Measurements from ENCODE around the gene ENTPD8. TPM values are rescaled to one million over a fixed set of nuclear protein-coding genes. Genes with fewer than 3 reads are reported as not detected.
"Not testable (repeated sequence)": the region's sequence is repeated elsewhere in the genome, so short reads cannot be mapped to it uniquely, and the experiment has no call there.

Gene ENTPD8
- total RNA-seq, 1 experiment from 2014 or later = not detected

DNA sequence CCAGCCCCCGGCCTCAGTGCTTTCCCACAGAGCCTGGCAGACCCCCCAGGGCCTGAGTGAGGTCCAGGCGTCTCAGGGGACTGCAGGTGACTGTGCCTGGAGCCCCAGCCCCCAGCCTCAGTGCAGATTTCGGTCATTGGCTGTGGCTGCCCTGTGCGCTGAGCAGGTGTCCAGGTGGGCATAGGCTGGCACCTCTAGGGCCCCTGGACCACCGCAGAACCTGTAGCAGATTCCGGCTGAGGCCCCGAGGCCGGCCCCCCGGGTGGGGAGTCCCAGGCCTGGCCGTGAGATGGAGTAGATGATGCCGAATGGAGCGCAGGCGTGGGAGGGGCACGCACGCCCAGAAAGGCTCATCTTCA lies 30.3 kb downstream of the ENTPD8 start:
- Histone ChIP-seq H3K9ac (ENCODE audit: low read length) (no peak overlapping the region), H2AFZ (ENCODE audit: low read length) (no peak overlapping the region)

DNA sequence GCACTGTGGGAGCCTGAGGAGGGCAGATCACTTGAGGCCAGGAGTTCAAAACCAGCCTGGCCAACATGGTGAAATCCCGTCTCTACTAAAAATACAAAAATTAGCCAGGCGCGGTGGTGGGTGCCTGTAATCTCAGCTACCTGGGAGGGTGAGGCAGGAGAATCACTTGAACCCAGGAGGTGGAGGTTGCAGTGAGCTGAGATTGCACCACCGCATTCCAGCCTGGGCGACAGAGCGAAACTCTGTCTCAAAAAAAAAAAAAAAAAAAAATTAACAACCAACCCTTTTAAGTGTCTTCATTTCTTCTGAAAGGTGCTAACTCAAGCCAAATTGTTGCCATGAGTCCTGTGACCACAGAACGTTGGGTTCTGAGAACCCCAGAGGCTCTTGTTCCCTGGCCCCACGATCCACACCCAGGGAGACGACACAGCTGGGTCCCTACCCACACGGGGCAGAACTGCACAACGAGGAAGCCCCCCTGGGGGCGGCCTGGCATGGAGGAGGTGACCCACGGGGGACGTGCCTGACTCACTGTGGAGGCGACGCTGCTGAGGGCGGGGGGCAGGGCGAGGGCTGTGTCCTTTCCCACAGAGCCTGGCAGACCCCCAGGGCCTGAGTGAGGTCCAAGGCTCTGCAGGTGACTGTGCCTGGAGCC lies 30.8 kb downstream of the ENTPD8 start:
- H3K9ac ChIP-seq (ENCODE audit: low read length); H2AFZ ChIP-seq (ENCODE audit: low read length); H3K27ac ChIP-seq (ENCODE audit: low read length); H3K9me2 ChIP-seq (replicated peaks; ENCODE audit: insufficient read depth, low read length); H3K9me3 ChIP-seq (ENCODE audit: low read length); H3K27me3 ChIP-seq (ENCODE audit: low read length); H3K4me1 ChIP-seq (ENCODE audit: low read length); H3K4me2 ChIP-seq (ENCODE audit: low read depth, low read length, poor library complexity, severe bottlenecking); DNase-seq; H3K4me3 ChIP-seq (ENCODE audit: low read length); H3K36me3 ChIP-seq (ENCODE audit: insufficient read depth, low read length); H3K79me2 ChIP-seq (ENCODE audit: low read length): not testable (repeated sequence)
- peaks cover 22% of the 10 kb centered on the region; the same call in 1 of the 2 replicates for H4K20me1 ChIP-seq (ENCODE audit: insufficient read depth, low read depth, low read length)

More for the DNA sequence above, 30.3 kb downstream of the ENTPD8 start:
- Histone ChIP-seq H3K27me3 (ENCODE audit: low read length) (no peaks in the 10 kb centered on the region), H3K9me2 (replicated peaks; ENCODE audit: insufficient read depth, low read length) (no peaks in the 10 kb centered on the region), H4K20me1 (ENCODE audit: insufficient read depth, low read depth, low read length) (peaks cover 22% of the 10 kb centered on the region; the same call in 1 of the 2 replicates), H3K36me3 (ENCODE audit: insufficient read depth, low read length) (no peaks in the 10 kb centered on the region), H3K9me3 (ENCODE audit: low read length) (no peaks in the 10 kb centered on the region), H3K27ac (ENCODE audit: low read length) (no peak overlapping the region), H3K4me2 (ENCODE audit: low read depth, low read length, poor library complexity, severe bottlenecking) (no peak overlapping the region), H3K4me3 (ENCODE audit: low read length) (no peak overlapping the region), H3K79me2 (ENCODE audit: low read length) (no peaks in the 10 kb centered on the region), H3K4me1 (ENCODE audit: low read length) (0 out of 2 replicates have a peak, but pooled peaks cover 2% of the 10 kb centered on the region)
- no peak for DNase-seq

DNA sequence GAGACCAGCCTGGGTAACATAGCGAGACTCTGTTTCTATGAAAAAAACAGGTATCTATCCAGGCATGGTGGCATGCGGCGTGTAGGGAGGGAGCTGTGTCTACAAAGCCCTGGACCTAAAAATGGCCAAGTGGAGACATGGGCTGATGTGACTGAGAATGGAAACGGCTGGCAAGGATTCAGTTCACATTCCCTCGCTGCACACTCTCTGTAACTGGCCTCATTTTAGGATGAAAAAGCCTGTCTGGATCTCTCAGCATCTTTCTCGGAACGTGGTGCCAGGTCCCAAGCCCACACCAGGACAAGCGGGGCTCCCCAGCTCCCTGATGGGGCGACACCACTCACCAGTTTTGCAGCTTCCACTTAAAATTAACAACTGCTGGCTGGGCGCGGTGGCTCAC lies 31.6 kb downstream of the ENTPD8 start:
- no peak overlapping the region for H3K9ac ChIP-seq (ENCODE audit: low read length)
- peaks cover 28% of the 10 kb centered on the region; the same call in 1 of the 2 replicates for H4K20me1 ChIP-seq (ENCODE audit: insufficient read depth, low read depth, low read length)
- H3K27ac ChIP-seq (ENCODE audit: low read length) = no peak overlapping the region
- H3K79me2 ChIP-seq (ENCODE audit: low read length) = no peaks in the 10 kb centered on the region
- H3K4me2 ChIP-seq (ENCODE audit: low read depth, low read length, poor library complexity, severe bottlenecking) = no peak overlapping the region
- no peaks in the 10 kb centered on the region for H3K36me3 ChIP-seq (ENCODE audit: insufficient read depth, low read length)
- H3K27me3 ChIP-seq (ENCODE audit: low read length) = no peaks in the 10 kb centered on the region
- H3K4me1 ChIP-seq (ENCODE audit: low read length) = 0 out of 2 replicates have a peak, but pooled peaks cover 2% of the 10 kb centered on the region
- H3K9me3 ChIP-seq (ENCODE audit: low read length) = no peaks in the 10 kb centered on the region
- no peak overlapping the region for H2AFZ ChIP-seq (ENCODE audit: low read length)
- H3K9me2 ChIP-seq (replicated peaks; ENCODE audit: insufficient read depth, low read length) = no peaks in the 10 kb centered on the region
- no peak for DNase-seq
- no peak overlapping the region for H3K4me3 ChIP-seq (ENCODE audit: low read length)

DNA sequence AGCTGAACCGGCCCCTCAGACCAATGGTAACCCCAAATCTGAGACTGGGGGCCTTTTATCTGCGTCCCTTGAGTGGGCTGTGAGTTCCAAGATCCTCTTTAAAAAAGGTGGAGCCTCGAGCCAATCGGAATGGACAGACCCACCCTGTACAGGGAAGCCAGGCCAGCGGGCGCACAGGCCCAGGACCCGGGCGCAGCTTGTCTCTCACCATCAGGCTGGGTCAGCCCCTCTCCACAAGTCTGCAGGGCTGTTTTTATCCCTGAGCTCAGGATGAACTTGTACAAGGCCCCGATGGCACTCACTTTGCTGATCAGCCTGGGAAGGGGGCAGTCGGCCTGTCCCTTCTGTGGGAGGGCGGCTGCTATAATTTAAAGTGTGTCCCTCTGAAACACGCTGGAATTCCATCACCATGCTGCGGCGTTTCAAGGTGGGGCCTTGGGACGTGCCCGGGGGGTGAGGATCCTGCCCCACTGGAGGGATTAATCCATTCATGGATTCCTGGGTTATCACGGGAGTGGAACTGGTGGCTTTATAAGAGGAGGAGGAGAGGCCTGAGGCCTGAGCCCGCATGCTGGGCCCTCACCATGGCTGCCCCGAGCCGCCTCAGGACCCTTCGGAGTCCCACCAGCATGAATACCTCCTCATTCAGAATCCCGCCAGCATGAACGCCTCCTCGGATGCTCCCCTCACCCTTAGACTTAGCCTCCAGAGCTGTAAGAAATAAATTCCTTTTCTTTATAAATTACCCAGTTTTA lies 32.3 kb downstream of the ENTPD8 start:
- no peaks in the 10 kb centered on the region for H3K9me2 ChIP-seq (replicated peaks; ENCODE audit: insufficient read depth, low read length)
- H4K20me1 ChIP-seq (ENCODE audit: insufficient read depth, low read depth, low read length) = peaks cover 28% of the 10 kb centered on the region; the same call in 1 of the 2 replicates
- H3K27ac ChIP-seq (ENCODE audit: low read length) = no peak overlapping the region
- H3K9ac ChIP-seq (ENCODE audit: low read length) = no peak overlapping the region
- H3K27me3 ChIP-seq (ENCODE audit: low read length) = no peaks in the 10 kb centered on the region
- no peak overlapping the region for H3K4me3 ChIP-seq (ENCODE audit: low read length)
- 0 out of 2 replicates have a peak, but pooled peaks cover 2% of the 10 kb centered on the region for H3K4me1 ChIP-seq (ENCODE audit: low read length)
- H3K4me2 ChIP-seq (ENCODE audit: low read depth, low read length, poor library complexity, severe bottlenecking) = no peak overlapping the region
- H2AFZ ChIP-seq (ENCODE audit: low read length) = no peak overlapping the region
- H3K79me2 ChIP-seq (ENCODE audit: low read length) = no peaks in the 10 kb centered on the region
- no peaks in the 10 kb centered on the region for H3K36me3 ChIP-seq (ENCODE audit: insufficient read depth, low read length)
- no peak for DNase-seq
- no peaks in the 10 kb centered on the region for H3K9me3 ChIP-seq (ENCODE audit: low read length)

DNA sequence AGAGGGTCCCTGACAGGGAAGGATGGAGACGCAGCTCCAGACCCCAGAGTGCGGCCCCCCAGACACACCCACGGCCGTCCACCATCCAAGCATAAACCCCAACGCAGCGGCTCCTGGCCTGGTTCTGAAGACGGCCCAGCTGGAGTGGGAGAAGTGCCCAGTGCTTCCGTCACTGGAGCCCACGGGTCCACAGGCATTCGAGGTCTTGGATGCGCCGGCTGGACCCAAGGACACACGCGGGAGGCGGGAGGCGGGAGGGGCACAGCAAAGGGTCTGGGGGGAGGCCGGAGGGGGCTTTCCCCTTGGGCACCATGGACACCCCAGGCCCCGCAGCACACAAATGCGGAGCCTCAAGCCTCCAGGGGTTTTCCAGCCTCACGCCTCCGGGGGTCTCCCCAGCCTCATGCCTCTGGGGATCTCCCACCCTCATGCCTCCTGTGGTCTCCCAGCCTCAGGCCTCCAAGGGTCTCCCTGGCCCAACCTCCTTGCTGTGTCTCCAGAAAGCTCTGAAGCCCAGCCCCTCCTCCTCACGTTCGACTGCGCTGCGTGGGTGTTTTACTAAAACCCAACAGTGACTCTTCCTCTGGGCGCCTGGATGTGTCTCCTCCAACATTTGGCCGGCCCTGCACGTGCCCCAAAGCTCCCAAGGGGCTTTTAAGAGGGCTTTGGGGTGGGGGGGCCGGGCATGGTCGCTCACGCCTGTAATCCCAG lies 33.4 kb downstream of the ENTPD8 start:
- Histone ChIP-seq H2AFZ (ENCODE audit: low read length) (no peak overlapping the region), H3K9me2 (replicated peaks; ENCODE audit: insufficient read depth, low read length) (no peaks in the 10 kb centered on the region), H4K20me1 (ENCODE audit: insufficient read depth, low read depth, low read length) (peaks cover 26% of the 10 kb centered on the region; the same call in 1 of the 2 replicates), H3K9ac (ENCODE audit: low read length) (no peak overlapping the region), H3K36me3 (ENCODE audit: insufficient read depth, low read length) (no peaks in the 10 kb centered on the region), H3K4me1 (ENCODE audit: low read length) (0 out of 2 replicates have a peak, but pooled peaks cover 2% of the 10 kb centered on the region), H3K4me3 (ENCODE audit: low read length) (no peak overlapping the region), H3K4me2 (ENCODE audit: low read depth, low read length, poor library complexity, severe bottlenecking) (no peak overlapping the region), H3K9me3 (ENCODE audit: low read length) (no peaks in the 10 kb centered on the region), H3K27ac (ENCODE audit: low read length) (no peak overlapping the region), H3K27me3 (ENCODE audit: low read length) (no peaks in the 10 kb centered on the region), H3K79me2 (ENCODE audit: low read length) (no peaks in the 10 kb centered on the region)
- no peak for DNase-seq

DNA sequence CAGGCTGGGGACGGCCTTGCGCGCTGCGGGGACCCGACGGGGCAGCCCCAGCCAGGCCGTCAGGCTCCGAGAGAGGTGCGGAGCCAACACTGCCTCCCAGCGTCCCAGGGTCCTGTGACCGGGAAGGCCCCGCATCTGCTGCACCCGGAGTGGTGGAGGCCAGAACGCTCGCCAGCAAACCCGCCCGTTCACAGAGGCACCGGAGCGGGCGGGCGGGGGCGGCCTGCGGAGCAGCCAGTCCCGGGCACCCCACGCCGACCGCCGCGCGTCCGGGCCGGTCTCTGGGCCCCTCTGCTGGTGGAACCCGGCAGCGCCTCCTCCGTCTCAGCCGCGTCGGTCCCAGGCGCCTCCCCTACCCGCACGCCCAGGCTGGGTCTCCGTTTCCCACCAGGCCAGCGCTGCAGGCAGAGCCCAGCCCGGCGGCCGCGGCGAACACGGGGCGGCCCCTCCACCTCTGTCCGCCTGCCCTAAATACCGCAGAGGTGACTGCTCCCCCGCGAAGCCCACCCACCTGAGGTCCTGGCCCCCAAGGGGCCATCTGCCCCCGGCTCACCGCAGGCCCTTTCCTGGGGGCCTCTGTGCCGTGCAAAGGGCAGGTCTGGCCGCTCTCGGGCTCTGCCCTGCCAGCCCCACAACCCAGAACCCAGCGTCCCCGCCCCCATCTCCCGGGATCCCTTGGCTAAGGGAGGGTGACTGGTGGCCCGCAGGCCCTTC lies 34.1 kb downstream of the ENTPD8 start:
- no peak overlapping the region for H3K9ac ChIP-seq (ENCODE audit: low read length)
- H3K4me2 ChIP-seq (ENCODE audit: low read depth, low read length, poor library complexity, severe bottlenecking) = no peak overlapping the region
- no peak overlapping the region for H3K4me3 ChIP-seq (ENCODE audit: low read length)
- no peaks in the 10 kb centered on the region for H3K36me3 ChIP-seq (ENCODE audit: insufficient read depth, low read length)
- no peaks in the 10 kb centered on the region for H3K9me2 ChIP-seq (replicated peaks; ENCODE audit: insufficient read depth, low read length)
- DNase-seq = no peak
- no peaks in the 10 kb centered on the region for H3K27me3 ChIP-seq (ENCODE audit: low read length)
- H2AFZ ChIP-seq (ENCODE audit: low read length) = no peak overlapping the region
- H3K4me1 ChIP-seq (ENCODE audit: low read length) = 0 out of 2 replicates have a peak, but pooled peaks cover 2% of the 10 kb centered on the region
- no peaks in the 10 kb centered on the region for H3K79me2 ChIP-seq (ENCODE audit: low read length)
- H3K27ac ChIP-seq (ENCODE audit: low read length) = no peak overlapping the region
- H4K20me1 ChIP-seq (ENCODE audit: insufficient read depth, low read depth, low read length) = peaks cover 21% of the 10 kb centered on the region; the same call in 1 of the 2 replicates
- H3K9me3 ChIP-seq (ENCODE audit: low read length) = no peaks in the 10 kb centered on the region

DNA sequence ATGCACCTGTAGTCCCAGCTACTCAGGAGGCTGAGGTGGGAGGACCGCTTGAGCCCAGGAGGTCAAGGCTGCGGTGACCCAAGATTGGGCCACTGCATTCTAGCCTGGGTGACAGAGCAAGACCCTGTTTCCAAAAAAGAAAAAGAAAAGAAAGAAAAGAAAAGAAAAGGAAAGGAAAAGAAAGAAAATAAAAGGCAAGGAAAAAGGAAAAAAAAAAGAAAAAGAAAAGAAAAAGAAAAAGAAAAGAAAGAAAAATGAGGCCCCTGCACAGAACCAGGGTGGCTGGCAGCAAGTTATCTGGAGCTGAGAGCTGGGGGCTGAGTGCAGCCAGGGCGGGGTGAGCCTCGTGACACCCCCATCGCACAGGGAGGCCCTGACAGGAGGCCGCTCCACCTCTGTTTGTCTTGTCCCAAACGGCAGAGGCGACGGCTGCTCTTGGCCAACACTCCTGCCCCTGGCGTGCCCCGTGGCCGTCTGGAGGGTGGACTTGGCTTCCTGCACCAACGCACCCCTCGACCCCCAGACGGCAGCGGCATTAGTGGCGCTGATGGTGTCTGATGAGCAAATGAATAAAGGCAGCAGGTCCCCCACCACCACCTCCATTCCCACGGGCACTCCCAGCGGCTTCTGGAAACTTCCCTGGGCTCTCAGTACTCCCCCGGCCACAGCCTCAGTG lies 34.9 kb downstream of the ENTPD8 start:
- H3K27me3 ChIP-seq (ENCODE audit: low read length) = no peaks in the 10 kb centered on the region
- H3K79me2 ChIP-seq (ENCODE audit: low read length) = no peaks in the 10 kb centered on the region
- H3K4me2 ChIP-seq (ENCODE audit: low read depth, low read length, poor library complexity, severe bottlenecking) = no peak overlapping the region
- H3K9ac ChIP-seq (ENCODE audit: low read length) = no peak overlapping the region
- no peak overlapping the region for H3K27ac ChIP-seq (ENCODE audit: low read length)
- no peaks in the 10 kb centered on the region for H3K36me3 ChIP-seq (ENCODE audit: insufficient read depth, low read length)
- H3K9me3 ChIP-seq (ENCODE audit: low read length) = no peaks in the 10 kb centered on the region
- peaks cover 20% of the 10 kb centered on the region; the same call in 1 of the 2 replicates for H4K20me1 ChIP-seq (ENCODE audit: insufficient read depth, low read depth, low read length)
- no peak for DNase-seq
- no peak overlapping the region for H3K4me3 ChIP-seq (ENCODE audit: low read length)
- H2AFZ ChIP-seq (ENCODE audit: low read length) = no peak overlapping the region
- no peaks in the 10 kb centered on the region for H3K9me2 ChIP-seq (replicated peaks; ENCODE audit: insufficient read depth, low read length)
- H3K4me1 ChIP-seq (ENCODE audit: low read length) = 0 out of 2 replicates have a peak, but pooled peaks cover 2% of the 10 kb centered on the region

Data from Karpas-422 (cell line).